Urothelium cell line (cell line): Measurements from ENCODE around the gene RAB29.
"Not testable (repeated sequence)": the region's sequence is repeated elsewhere in the genome, so short reads cannot be mapped to it uniquely, and the experiment has no call there.

Source experiments
- DNase-seq: peaks from one replicate; pipeline ENCODE4 v3.0.0; 2011; ENCODE audit warnings: low spot score, mixed read lengths
- FAIRE-seq: peaks from 2 replicates; lab custom pipeline; 2011; peaks lifted over from hg19 to GRCh38; lab: Jason Lieb, UNC

The RAB29 gene

GRCh38 chr1:205775015-205775716, at the start of gene RAB29:
TSS of gene RAB29 (minus strand) at chr1:205775482. CDS start at chr1:205774956, 526 bp downstream.
- FAIRE-seq = no peak
- peak; percentile 84 for DNase-seq

GRCh38 chr1:205824180-205824579, 48.9 kb upstream of the RAB29 start:
- no peak for DNase-seq
- FAIRE-seq = no peak

- not testable (repeated sequence) for FAIRE-seq, DNase-seq
These were observed 48.0 kb upstream of the RAB29 start for GRCh38 chr1:205823260-205823659.

- FAIRE-seq (no peak), DNase-seq (no peak)
These were observed 47.1 kb upstream of the RAB29 start for GRCh38 chr1:205822397-205822796.

GRCh38 chr1:205817988-205818387, 42.7 kb upstream of the RAB29 start:
- DNase-seq (no peak), FAIRE-seq (no peak)

GRCh38 chr1:205817364-205817763, 42.1 kb upstream of the RAB29 start:
- no peak for DNase-seq

GRCh38 chr1:205813755-205814058, 38.4 kb upstream of the RAB29 start:
- peak; percentile 65 for DNase-seq
- no peak for FAIRE-seq

More at GRCh38 chr1:205817364-205817763, 42.1 kb upstream of the RAB29 start:
- no peak for FAIRE-seq

GRCh38 chr1:205812878-205813754, 37.8 kb upstream of the RAB29 start, which contains the start of gene SLC41A1:
TSS of gene SLC41A1 (minus strand) at chr1:205813198. CDS start at chr1:205810441, 2,757 bp downstream.
- FAIRE-seq = no peak
- DNase-seq = peak; percentile 98

- FAIRE-seq (no peak), DNase-seq (peak; percentile 46)
These were observed 37.1 kb upstream of the RAB29 start for GRCh38 chr1:205812271-205812877.

GRCh38 chr1:205811660-205812059, 36.4 kb upstream of the RAB29 start:
- DNase-seq = no peak
- no peak for FAIRE-seq

- FAIRE-seq (no peak), DNase-seq (no peak)
These were observed 35.3 kb upstream of the RAB29 start for GRCh38 chr1:205810448-205811157.

GRCh38 chr1:205809942-205810345, 34.7 kb upstream of the RAB29 start:
- no peak for FAIRE-seq
- no peak for DNase-seq

GRCh38 chr1:205809469-205809868, 34.2 kb upstream of the RAB29 start:
- DNase-seq (no peak), FAIRE-seq (no peak)

GRCh38 chr1:205805082-205805711, 29.9 kb upstream of the RAB29 start:
- DNase-seq (no peak), FAIRE-seq (no peak)

- FAIRE-seq = no peak
- DNase-seq = no peak
These were observed 29.3 kb upstream of the RAB29 start for GRCh38 chr1:205804605-205805004.

GRCh38 chr1:205803986-205804385, 28.7 kb upstream of the RAB29 start:
- FAIRE-seq = no peak
- no peak for DNase-seq

- DNase-seq (no peak), FAIRE-seq (no peak)
These were observed 26.8 kb upstream of the RAB29 start for GRCh38 chr1:205802060-205802459.

- DNase-seq = no peak
These were observed 25.9 kb upstream of the RAB29 start for GRCh38 chr1:205800981-205801703.

GRCh38 chr1:205800427-205800826, 25.1 kb upstream of the RAB29 start:
- FAIRE-seq = no peak
- DNase-seq = no peak

More at GRCh38 chr1:205800981-205801703, 25.9 kb upstream of the RAB29 start:
- FAIRE-seq = no peak

- FAIRE-seq (no peak), DNase-seq (no peak)
These were observed 23.3 kb upstream of the RAB29 start for GRCh38 chr1:205798577-205798976.
